ENCODE measurements around the gene DUSP19. TPM values are rescaled to one million over a fixed set of nuclear protein-coding genes. Genes with fewer than 3 reads are reported as not detected.

DUSP19 gene
- total RNA-seq (2016; rRNA removed; fragmentation: Illumina TruSeq; extraction: Trizol), result 1.9 and 3.9 TPM in 2 replicates
- total RNA-seq (2016; cell fraction: cytosol; rRNA removed; fragmentation: Illumina TruSeq; extraction: Trizol; ENCODE audit: low read depth), result 0.61 and 0.71 TPM in 2 replicates
- total RNA-seq (2016; cell fraction: insoluble cytoplasmic fraction; rRNA removed; fragmentation: Illumina TruSeq; extraction: Trizol), result 2.0 and 4.5 TPM in 2 replicates
- total RNA-seq (2016; cell fraction: membrane; rRNA removed; fragmentation: Illumina TruSeq; extraction: Trizol), result 0.90 and 1.3 TPM in 2 replicates
- 1.5 and 2.4 TPM in 2 replicates for total RNA-seq (2016; cell fraction: nucleus; rRNA removed; fragmentation: Illumina TruSeq; extraction: Trizol)
- polyA plus RNA-seq (2011; rRNA removed), result 0.97 and 1.3 TPM in 2 replicates
- 0.52 and 1.1 TPM in 2 replicates for polyA plus RNA-seq (2011; cell fraction: cytosol; rRNA removed)
- 0.24 and 0.38 TPM in 2 replicates for polyA plus RNA-seq (2011; cell fraction: nucleus; rRNA removed)
- polyA plus RNA-seq (2012), result 0.33 and 1.0 TPM in 2 replicates
- 0.24 and 0.43 TPM in 2 replicates for polyA plus RNA-seq (2016; cell fraction: cytosol; fragmentation: Illumina TruSeq; extraction: Trizol; ENCODE audit: low read depth)
- 1.8 and 2.0 TPM in 2 replicates for polyA plus RNA-seq (2016; cell fraction: insoluble cytoplasmic fraction; fragmentation: Illumina TruSeq; extraction: Trizol; ENCODE audit: low read depth)
- polyA plus RNA-seq (2016; cell fraction: membrane; fragmentation: Illumina TruSeq; extraction: Trizol; ENCODE audit: low read depth), result 0.37 and 0.39 TPM in 2 replicates
- 1.00 and 1.4 TPM in 2 replicates for polyA plus RNA-seq (2016; cell fraction: nucleus; fragmentation: Illumina TruSeq; extraction: Trizol; ENCODE audit: insufficient read depth, low read depth)
- 1.9 and 2.5 TPM in 2 replicates for polyA minus RNA-seq (2011; rRNA and poly(A)+ RNA removed; ENCODE audit: low replicate concordance)
- polyA minus RNA-seq (2011; cell fraction: cytosol; rRNA and poly(A)+ RNA removed), result 0.97 and 1.4 TPM in 2 replicates
- 0.87 and 1.7 TPM in 2 replicates for polyA minus RNA-seq (2011; cell fraction: nucleus; rRNA and poly(A)+ RNA removed)
- Bru-seq, nascent RNA, result percentile 37 among the genes with signal in this experiment
- BruChase-seq, experiment 1, labeled RNA remaining after a 6-hour chase, result percentile 48 among the genes with signal in this experiment
- BruChase-seq, experiment 2, labeled RNA remaining after a 2-hour chase, result percentile 39 among the genes with signal in this experiment
- long read RNA-seq, experiment 1, result 0 reads
- long read RNA-seq, experiment 2, result 0 reads

DNA sequence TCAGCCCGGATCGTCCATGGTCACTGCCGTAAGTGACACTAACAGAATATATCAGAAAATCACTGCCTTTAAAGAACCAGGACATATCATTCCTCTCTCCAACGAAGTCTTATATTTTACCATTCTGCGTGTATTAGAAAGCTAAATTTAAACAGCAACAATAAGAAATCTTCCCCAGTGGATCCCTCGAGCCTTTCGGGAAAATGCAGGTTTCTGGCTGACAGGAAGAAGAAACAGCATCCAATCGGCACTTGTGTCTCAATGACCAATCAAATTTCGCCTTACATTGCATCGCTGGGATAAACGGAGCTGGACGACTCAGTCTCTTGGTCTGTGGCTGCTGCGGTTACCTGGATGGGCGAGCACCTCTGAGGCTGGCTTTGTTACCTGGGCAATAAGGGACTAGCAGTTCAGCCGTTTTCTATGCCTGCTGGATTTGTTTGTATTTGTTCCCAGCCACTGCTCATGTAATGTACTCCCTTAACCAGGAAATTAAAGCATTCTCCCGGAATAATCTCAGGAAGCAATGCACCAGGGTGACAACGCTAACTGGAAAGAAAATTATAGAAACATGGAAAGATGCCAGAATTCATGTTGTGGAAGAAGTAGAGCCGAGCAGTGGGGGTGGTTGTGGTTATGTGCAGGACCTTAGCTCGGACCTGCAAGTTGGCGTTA is at the start of gene DUSP19:
Gene DUSP19, plus strand, starts transcription at position 284 of the 675 bp plus-strand sequence. Its CDS starts 187 bp downstream, at position 471.
- Histone ChIP-seq H3K27me3 (ENCODE audit: control insufficient read depth in 1 of 2, insufficient read depth in 2 of 2, low read length in 2 of 2) (peaks cover 0 to 24% of the 10 kb centered on the region in 2 experiments; a peak in 2 of 5 replicates), H2AFZ (ENCODE audit: low read length) (peak within 1 kb of the TSS; percentile 99), H4K20me1 (ENCODE audit: insufficient read depth, low read length) (no peaks in the 10 kb centered on the region), H3K4me2 (ENCODE audit: low read depth, low read length) (peak within 1 kb of the TSS; percentile 85), H3K4me1 (ENCODE audit: insufficient read depth, low read length) (peaks cover 19% of the 10 kb centered on the region), H3K9me3 (ENCODE audit: low read length) (no peaks in the 10 kb centered on the region), H3K27ac (ENCODE audit: extremely low read length, insufficient read depth, low read length) (peak within 1 kb of the TSS; percentile 37), H3K36me3 (replicated peaks in 1 of 2; ENCODE audit: control insufficient read depth in 1 of 2, insufficient read depth in 2 of 2, low read length in 2 of 2) (no peaks in the 10 kb centered on the region), H3K4me3 (replicated peaks in 1 of 3; ENCODE audit: insufficient read depth in 1 of 3, low read depth in 2 of 3, low read length in 3 of 3) (peak within 1 kb of the TSS; percentile 69 to 88 (median 79)), H3K9ac (ENCODE audit: insufficient read depth, low read depth, low read length) (peak within 1 kb of the TSS; percentile 63), H3K79me2 (ENCODE audit: insufficient read depth, low read length) (no peaks in the 10 kb centered on the region)
- no TSS peak for BruUV-seq (replicated peaks)
- in situ Hi-C loops (cut with HindIII; ENCODE audit: extremely low pct_ligation_motif_present, low pct_unique_long_range_greater_than_20kb), result no loop called here
- intact Hi-C loops (cut with micrococcal nuclease; ENCODE audit: unreplicated experiment), result loop anchor here (1.0 to 2.0 kb wide), 3 partner anchors 21 to 46 kb away; partner anchors contain the start of genes NCKAP1 and NUP35
- CTCF ChIA-PET (ENCODE audit: low intra/inter-chr PET ratio, low total read pairs), result no interaction called here
- FAIRE-seq (peak; percentile 93), ATAC-seq (peak; percentile 95), DNase-seq (ENCODE audit: low spot score) (peak; percentile 95)
- POLR2A ChIA-PET, result interaction anchor here (0.9 to 1.8 kb wide), 8 partner anchors 9 to 233 kb away, joined by 3 to 17 read pairs (median 4); partner anchors contain the start of gene NUP35
- WGBS (ENCODE audit: low lambda C conversion rate), result 0% methylated on average over 20 of the region's 20 CpGs
- TF ChIP-seq ZNF205 (CRISPR knock-in tag; IDR thresholded peaks at IDR 0.05), result peak; percentile 44; the same call in 1 of the 2 replicates
- no peak for TF ChIP-seq TP53 (CRISPR knock-in tag; conservative IDR thresholded peaks at IDR 0.05)
- TF ChIP-seq HNF4G (IDR thresholded peaks at IDR 0.05; ENCODE audit: borderline replicate concordance, low read depth, low read length), result no peak
- TF ChIP-seq HNF4G (CRISPR knock-in tag; IDR thresholded peaks at IDR 0.05; ENCODE audit: borderline replicate concordance, low read depth), result no peak
- 0 out of 2 replicates have a peak, but pooled peaks have one; percentile 42 for TF ChIP-seq NFKBIZ (CRISPR knock-in tag; IDR thresholded peaks at IDR 0.05)
- TF ChIP-seq PHF20 (CRISPR knock-in tag; IDR thresholded peaks at IDR 0.05), result peak; percentile 95
- TF ChIP-seq MXD3 (CRISPR knock-in tag; IDR thresholded peaks at IDR 0.05), result 0 out of 2 replicates have a peak, but pooled peaks have one; percentile 42
- no peak; the same call in 1 of the 2 replicates for TF ChIP-seq TBX2 (CRISPR knock-in tag; IDR thresholded peaks at IDR 0.05; ENCODE audit: borderline replicate concordance)
- TF ChIP-seq, protein P1, sequence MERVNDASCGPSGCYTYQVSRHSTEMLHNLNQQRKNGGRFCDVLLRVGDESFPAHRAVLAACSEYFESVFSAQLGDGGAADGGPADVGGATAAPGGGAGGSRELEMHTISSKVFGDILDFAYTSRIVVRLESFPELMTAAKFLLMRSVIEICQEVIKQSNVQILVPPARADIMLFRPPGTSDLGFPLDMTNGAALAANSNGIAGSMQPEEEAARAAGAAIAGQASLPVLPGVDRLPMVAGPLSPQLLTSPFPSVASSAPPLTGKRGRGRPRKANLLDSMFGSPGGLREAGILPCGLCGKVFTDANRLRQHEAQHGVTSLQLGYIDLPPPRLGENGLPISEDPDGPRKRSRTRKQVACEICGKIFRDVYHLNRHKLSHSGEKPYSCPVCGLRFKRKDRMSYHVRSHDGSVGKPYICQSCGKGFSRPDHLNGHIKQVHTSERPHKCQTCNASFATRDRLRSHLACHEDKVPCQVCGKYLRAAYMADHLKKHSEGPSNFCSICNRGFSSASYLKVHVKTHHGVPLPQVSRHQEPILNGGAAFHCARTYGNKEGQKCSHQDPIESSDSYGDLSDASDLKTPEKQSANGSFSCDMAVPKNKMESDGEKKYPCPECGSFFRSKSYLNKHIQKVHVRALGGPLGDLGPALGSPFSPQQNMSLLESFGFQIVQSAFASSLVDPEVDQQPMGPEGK (CRISPR knock-in tag; IDR thresholded peaks at IDR 0.05), result no peak
- 0 out of 2 replicates have a peak, but pooled peaks have one; percentile 46 for TF ChIP-seq MXD1 (CRISPR knock-in tag; IDR thresholded peaks at IDR 0.05)
- TF ChIP-seq POLR2G (IDR thresholded peaks at IDR 0.05; ENCODE audit: low read depth, low read length), result peak; percentile 96
- TF ChIP-seq ZNF496 (CRISPR knock-in tag; IDR thresholded peaks at IDR 0.05; ENCODE audit: insufficient replicate concordance), result no peak
- TF ChIP-seq CAMTA2 (CRISPR knock-in tag; IDR thresholded peaks at IDR 0.05; ENCODE audit: borderline replicate concordance), result no peak
- TF ChIP-seq SAP130 (CRISPR knock-in tag; IDR thresholded peaks at IDR 0.05; ENCODE audit: low read depth), result peak; percentile 85
- TF ChIP-seq NR2F2 (IDR thresholded peaks at IDR 0.05; ENCODE audit: borderline replicate concordance, low read depth), result no peak
- no peak for TF ChIP-seq ZFP41 (CRISPR knock-in tag; IDR thresholded peaks at IDR 0.05; ENCODE audit: borderline replicate concordance)
